HepG2 (cell line): ENCODE results near the gene ADSS2. TPM values are rescaled to one million over a fixed set of nuclear protein-coding genes. Genes with fewer than 3 reads are reported as not detected.
A peak's percentile ranks its signal among the peaks of the same experiment; 100 is the strongest.

ENCODE experiments used
- ARID2 ChIP-seq: sonication (generic); formaldehyde crosslinking; IDR thresholded peaks from 2 replicates; pipeline ENCODE4 v1.8.1; 2022; ENCODE audit warnings: mild to moderate bottlenecking, missing genetic modification reagents, borderline replicate concordance
- HMGXB4 ChIP-seq, 2 experiments: sonication (generic) in 1 of 2; formaldehyde crosslinking in 1 of 2; IDR thresholded peaks; 2 replicates each; pipeline versions ENCODE4 v1.4.0 to v1.6.1; 2018 to 2020; ENCODE audit warnings: missing genetic modification reagents in 2 of 2, borderline replicate concordance in 1 of 2, low read depth in 1 of 2, mild to moderate bottlenecking in 1 of 2, missing biosample characterization in 1 of 2
- KDM2A ChIP-seq: sonication (generic); formaldehyde crosslinking; IDR thresholded peaks from 2 replicates; pipeline ENCODE4 v1.4.0; 2020; ENCODE audit warnings: low read depth, missing genetic modification reagents, borderline replicate concordance
- KMT2A ChIP-seq: sonication (generic); formaldehyde crosslinking; IDR thresholded peaks from 2 replicates; pipeline ENCODE4 v1.4.0; 2020; ENCODE audit warnings: missing genetic modification reagents
- MTERF4 ChIP-seq: sonication (generic); formaldehyde crosslinking; IDR thresholded peaks from 2 replicates; pipeline ENCODE4 v1.8.0; 2023; ENCODE audit warnings: mild to moderate bottlenecking, missing genetic modification reagents
- NR0B2 ChIP-seq: sonication (generic); formaldehyde crosslinking; IDR thresholded peaks from 2 replicates; pipeline ENCODE4 v1.4.0; 2020; ENCODE audit warnings: mild to moderate bottlenecking, missing genetic modification reagents
- RBFOX2 ChIP-seq: fragments of 200-400 bp; formaldehyde crosslinking; IDR thresholded peaks from 2 replicates; pipeline ENCODE4 v1.6.1; 2017; ENCODE audit warnings: low read depth, mild to moderate bottlenecking, low read length
- SRSF1 ChIP-seq: fragments of 200-400 bp; formaldehyde crosslinking; optimal IDR thresholded peaks from 2 replicates; pipeline ENCODE3; 2017; ENCODE audit warnings: mild to moderate bottlenecking, low read depth, low read length, moderate library complexity
- TBX2 ChIP-seq: sonication (generic); formaldehyde crosslinking; IDR thresholded peaks from 2 replicates; pipeline ENCODE4 v1.5.0; 2020; ENCODE audit warnings: missing genetic modification reagents, mild to moderate bottlenecking, borderline replicate concordance
- THAP9 ChIP-seq: sonication (generic); formaldehyde crosslinking; IDR thresholded peaks from 2 replicates; pipeline ENCODE4; 2020; ENCODE audit warnings: missing genetic modification reagents, mild to moderate bottlenecking, borderline replicate concordance
- U2AF2 ChIP-seq: fragments of 200-400 bp; formaldehyde crosslinking; IDR thresholded peaks from 2 replicates; pipeline ENCODE4 v1.6.1; 2017; ENCODE audit warnings: low read depth, mild to moderate bottlenecking, low read length
- YEATS4 ChIP-seq: sonication (generic); formaldehyde crosslinking; IDR thresholded peaks from 2 replicates; pipeline ENCODE4 v1.4.0; 2020; ENCODE audit warnings: missing genetic modification reagents, borderline replicate concordance
- ZBTB2 ChIP-seq: sonication (generic); formaldehyde crosslinking; IDR thresholded peaks from 2 replicates; pipeline ENCODE4 v1.8.0; 2022; ENCODE audit warnings: low read depth, missing genetic modification reagents
- ZNF274 ChIP-seq: sonication (generic); formaldehyde crosslinking; IDR thresholded peaks from 2 replicates; pipeline ENCODE4 v1.5.1; 2020; ENCODE audit warnings: mild to moderate bottlenecking, missing genetic modification reagents
- ZNF350 ChIP-seq: sonication (generic); formaldehyde crosslinking; IDR thresholded peaks from 2 replicates; pipeline ENCODE4 v1.4.0; 2020; ENCODE audit warnings: mild to moderate bottlenecking, low read depth, missing genetic modification reagents, borderline replicate concordance
- ZNF550 ChIP-seq: sonication (generic); formaldehyde crosslinking; IDR thresholded peaks from 2 replicates; pipeline ENCODE4 v1.4.0; 2020; ENCODE audit warnings: mild to moderate bottlenecking, missing genetic modification reagents, borderline replicate concordance
- ZNF788 ChIP-seq: sonication (generic); formaldehyde crosslinking; IDR thresholded peaks from 2 replicates; pipeline ENCODE4 v1.5.0; 2020; ENCODE audit warnings: mild to moderate bottlenecking, missing genetic modification reagents, borderline replicate concordance
- ZNF790 ChIP-seq: sonication (generic); formaldehyde crosslinking; IDR thresholded peaks from 2 replicates; pipeline ENCODE4 v1.8.0; 2022; ENCODE audit warnings: missing genetic modification reagents, mild to moderate bottlenecking, borderline replicate concordance
- polyA plus RNA-seq, 8 experiments: library from polyadenylated mRNA; depleted of rRNA in 3 of 8; stranded (reverse) in 7 of 8; unstranded in 1 of 8; fragments of >200 nt; fragmentation: Illumina TruSeq in 4 of 8; extraction: Trizol in 4 of 8; gene quantifications; 2 replicates each; pipeline versions ENCODE4 v1.2.1 to v1.2.3, GENCODE V29; 2011 to 2016; ENCODE audit warnings: low read depth in 4 of 8, missing spikeins in 1 of 8, mixed read lengths in 1 of 8; ENCODE audit not compliant: insufficient read depth in 1 of 8
- total RNA-seq, 5 experiments: library from RNA; depleted of rRNA; stranded (reverse); fragments of >200 nt; fragmentation: Illumina TruSeq; extraction: Trizol; gene quantifications; 2 replicates each; pipeline ENCODE4 v1.2.3, GENCODE V29; 2016; ENCODE audit warnings: low read depth in 1 of 5

ADSS2 gene
- total and polyA plus RNA-seq, 2 of the 13 experiments (the other 11 are each of a cell fraction or from before 2014, with no cell fraction given), result 15.1 to 43.4 TPM

GRCh38 chr1:244450597-244451538 lies 841 bp downstream of the ADSS2 start (continued):
- TF ChIP-seq ZBTB2 (CRISPR knock-in tag), result no peak
- peak; percentile 87 for TF ChIP-seq SRSF1
- TF ChIP-seq RBFOX2, result 0 out of 2 replicates have a peak, but pooled peaks have one; percentile 5
- TF ChIP-seq THAP9 (CRISPR knock-in tag), result peak; percentile 100
- peak; percentile 3; the same call in 1 of the 2 replicates for TF ChIP-seq YEATS4 (CRISPR knock-in tag)
- no peak for TF ChIP-seq NR0B2 (CRISPR knock-in tag)
- peak; percentile 68; the same call in 1 of the 2 replicates for TF ChIP-seq ZNF550 (CRISPR knock-in tag)
- TF ChIP-seq MTERF4 (CRISPR knock-in tag), result peak; percentile 55; the same call in 1 of the 2 replicates
- peak; percentile 10 to 21; a peak in 2 of 4 replicates for TF ChIP-seq HMGXB4 (CRISPR knock-in tag; IDR thresholded peaks at IDR 0.05; ENCODE audit: borderline replicate concordance in 1 of 2, low read depth in 1 of 2)
- TF ChIP-seq KDM2A (CRISPR knock-in tag), result peak; percentile 54; the same call in 1 of the 2 replicates
- 0 out of 2 replicates have a peak, but pooled peaks have one; percentile 12 for TF ChIP-seq ZNF790 (CRISPR knock-in tag)
- TF ChIP-seq ZNF350 (CRISPR knock-in tag), result 0 out of 2 replicates have a peak, but pooled peaks have one; percentile 45
- 0 out of 2 replicates have a peak, but pooled peaks have one; percentile 23 for TF ChIP-seq ARID2 (CRISPR knock-in tag)
- no peak for TF ChIP-seq U2AF2
- TF ChIP-seq ZNF788, result 0 out of 2 replicates have a peak, but pooled peaks have one; percentile 11
- no peak for TF ChIP-seq TBX2
- 0 out of 2 replicates have a peak, but pooled peaks have one; percentile 11 for TF ChIP-seq ZNF274 (CRISPR knock-in tag)
- 0 out of 2 replicates have a peak, but pooled peaks have one; percentile 1 for TF ChIP-seq KMT2A (CRISPR knock-in tag)
